PFSK-1 (cell line): ENCODE measurements around the gene LIF.

Experiments
- FOXP2 ChIP-seq: optimal IDR thresholded peaks from 2 replicates; pipeline ENCODE3; 2011; ENCODE audit warnings: borderline replicate concordance, control low read depth, inconsistent platforms; ENCODE audit not compliant: insufficient read depth; ENCODE audit errors: extremely low read length, extremely low read depth
- POLR2AphosphoS5 ChIP-seq: IDR thresholded peaks from 2 replicates; pipeline ENCODE4 v1.6.1; 2012; ENCODE audit warnings: low read depth, mild to moderate bottlenecking, control low read depth, low read length, moderate library complexity
- SIN3A ChIP-seq: IDR thresholded peaks from 2 replicates; pipeline ENCODE4 v1.6.1; 2012; ENCODE audit warnings: mild to moderate bottlenecking, low read length, moderate library complexity, borderline replicate concordance; ENCODE audit not compliant: insufficient read depth
- TAF1 ChIP-seq: IDR thresholded peaks from 2 replicates; pipeline ENCODE4 v1.6.1; 2012; ENCODE audit warnings: low read length, control low read depth, borderline replicate concordance; ENCODE audit not compliant: insufficient read depth
- TF ChIP-seq, protein P1 (sequence below), 2 experiments: IDR thresholded peaks; 2 replicates each; pipeline versions ENCODE4 v1.6.1 to v1.8.0; 2011 to 2012; ENCODE audit warnings: low read depth in 2 of 2, low read length in 2 of 2, control low read depth in 1 of 2, inconsistent platforms in 1 of 2, mild to moderate bottlenecking in 1 of 2, moderate library complexity in 1 of 2; ENCODE audit not compliant: insufficient read depth in 1 of 2

Gene LIF

DNA sequence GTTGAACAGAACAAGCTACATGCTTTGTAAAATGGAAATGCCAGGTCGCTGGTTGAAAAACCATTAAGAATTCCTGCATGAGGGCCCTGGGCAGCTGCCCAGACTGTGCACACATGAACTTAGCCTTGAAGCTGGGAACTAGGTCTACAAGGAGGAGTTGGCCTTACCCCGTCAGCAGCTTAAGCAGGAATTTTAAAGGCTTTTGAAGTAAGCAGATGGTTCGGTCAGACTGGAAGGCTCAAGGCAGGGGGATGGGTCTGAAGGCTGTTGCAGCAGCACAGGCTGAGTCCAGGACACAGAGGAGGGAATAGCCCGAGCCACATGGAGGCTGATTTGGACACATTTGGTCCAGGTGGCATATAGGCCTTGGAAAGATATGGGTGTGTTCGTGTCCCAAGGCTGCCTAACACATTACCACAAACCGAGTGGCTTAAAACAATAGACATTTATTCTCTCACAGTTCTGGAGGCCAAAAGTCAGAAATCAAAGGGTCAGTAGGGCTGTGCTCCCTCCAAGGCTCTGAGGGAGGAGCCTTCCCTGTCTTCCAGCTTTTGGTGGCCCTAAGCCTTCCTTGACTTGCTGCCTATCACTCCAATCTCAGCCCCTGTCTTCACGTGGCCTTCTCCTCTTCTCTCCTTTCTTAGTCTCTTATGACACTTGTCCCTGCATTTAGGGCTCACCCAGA lies 11.6 kb downstream of the LIF start:
- TF ChIP-seq FOXP2 = no peak

DNA sequence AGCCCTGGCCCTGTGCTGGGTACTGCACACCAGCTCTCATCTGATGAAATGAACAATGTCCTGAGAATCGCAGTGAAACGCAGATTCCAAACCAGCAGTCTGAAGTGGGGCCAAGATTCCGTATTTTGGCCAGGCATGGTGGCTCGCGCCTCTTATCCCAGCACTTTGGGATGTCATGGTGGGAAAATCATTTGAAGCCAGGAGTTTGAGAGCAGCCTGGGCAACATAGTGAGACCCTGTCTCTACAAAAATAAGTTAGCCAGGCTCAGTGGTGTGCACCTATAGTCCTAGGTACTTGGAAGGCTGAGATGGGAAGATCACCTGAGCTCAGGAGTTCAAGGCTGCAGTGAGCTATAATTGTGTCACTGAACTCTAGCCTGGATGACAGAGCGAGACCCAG lies 13.0 kb downstream of the LIF start:
- TF ChIP-seq SIN3A (no peak), POLR2AphosphoS5 (no peak), FOXP2 (no peak), TAF1 (no peak)
- TF ChIP-seq, protein P1, sequence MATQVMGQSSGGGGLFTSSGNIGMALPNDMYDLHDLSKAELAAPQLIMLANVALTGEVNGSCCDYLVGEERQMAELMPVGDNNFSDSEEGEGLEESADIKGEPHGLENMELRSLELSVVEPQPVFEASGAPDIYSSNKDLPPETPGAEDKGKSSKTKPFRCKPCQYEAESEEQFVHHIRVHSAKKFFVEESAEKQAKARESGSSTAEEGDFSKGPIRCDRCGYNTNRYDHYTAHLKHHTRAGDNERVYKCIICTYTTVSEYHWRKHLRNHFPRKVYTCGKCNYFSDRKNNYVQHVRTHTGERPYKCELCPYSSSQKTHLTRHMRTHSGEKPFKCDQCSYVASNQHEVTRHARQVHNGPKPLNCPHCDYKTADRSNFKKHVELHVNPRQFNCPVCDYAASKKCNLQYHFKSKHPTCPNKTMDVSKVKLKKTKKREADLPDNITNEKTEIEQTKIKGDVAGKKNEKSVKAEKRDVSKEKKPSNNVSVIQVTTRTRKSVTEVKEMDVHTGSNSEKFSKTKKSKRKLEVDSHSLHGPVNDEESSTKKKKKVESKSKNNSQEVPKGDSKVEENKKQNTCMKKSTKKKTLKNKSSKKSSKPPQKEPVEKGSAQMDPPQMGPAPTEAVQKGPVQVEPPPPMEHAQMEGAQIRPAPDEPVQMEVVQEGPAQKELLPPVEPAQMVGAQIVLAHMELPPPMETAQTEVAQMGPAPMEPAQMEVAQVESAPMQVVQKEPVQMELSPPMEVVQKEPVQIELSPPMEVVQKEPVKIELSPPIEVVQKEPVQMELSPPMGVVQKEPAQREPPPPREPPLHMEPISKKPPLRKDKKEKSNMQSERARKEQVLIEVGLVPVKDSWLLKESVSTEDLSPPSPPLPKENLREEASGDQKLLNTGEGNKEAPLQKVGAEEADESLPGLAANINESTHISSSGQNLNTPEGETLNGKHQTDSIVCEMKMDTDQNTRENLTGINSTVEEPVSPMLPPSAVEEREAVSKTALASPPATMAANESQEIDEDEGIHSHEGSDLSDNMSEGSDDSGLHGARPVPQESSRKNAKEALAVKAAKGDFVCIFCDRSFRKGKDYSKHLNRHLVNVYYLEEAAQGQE (IDR thresholded peaks at IDR 0.05; ENCODE audit: insufficient read depth in 1 of 2, low read depth in 2 of 2, low read length in 2 of 2) = no peak

DNA sequence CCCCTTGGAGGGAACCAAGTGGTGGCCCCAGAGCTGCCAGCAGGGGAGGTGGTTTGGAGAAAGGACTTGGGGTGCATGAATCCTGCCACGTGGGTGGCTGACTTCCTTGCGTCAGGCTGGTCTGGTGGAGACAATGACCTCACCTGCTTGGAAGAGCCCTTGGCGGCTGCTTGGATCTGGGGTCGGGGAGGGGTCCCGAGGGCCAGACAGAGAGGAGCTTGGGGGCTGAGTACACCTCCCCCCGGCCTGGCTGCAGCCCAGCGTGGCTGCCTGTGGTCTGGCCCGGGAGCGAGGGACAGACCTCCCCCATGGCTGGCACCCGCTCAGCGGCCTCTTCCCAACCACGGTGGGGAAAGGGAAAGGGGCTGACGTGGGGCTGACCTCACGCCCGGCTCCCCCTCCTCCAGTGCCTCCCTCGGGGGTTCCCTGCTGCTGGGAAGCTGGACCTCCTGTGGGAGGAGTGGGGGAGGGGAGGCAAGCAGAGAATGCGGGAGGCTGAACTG lies 13.8 kb downstream of the LIF start:
- no peak for TF ChIP-seq FOXP2
- TF ChIP-seq, protein P1 (IDR thresholded peaks at IDR 0.05; ENCODE audit: insufficient read depth in 1 of 2, low read depth in 2 of 2, low read length in 2 of 2) = no peak
- TF ChIP-seq SIN3A = no peak
- TF ChIP-seq TAF1 = no peak
- no peak for TF ChIP-seq POLR2AphosphoS5

DNA sequence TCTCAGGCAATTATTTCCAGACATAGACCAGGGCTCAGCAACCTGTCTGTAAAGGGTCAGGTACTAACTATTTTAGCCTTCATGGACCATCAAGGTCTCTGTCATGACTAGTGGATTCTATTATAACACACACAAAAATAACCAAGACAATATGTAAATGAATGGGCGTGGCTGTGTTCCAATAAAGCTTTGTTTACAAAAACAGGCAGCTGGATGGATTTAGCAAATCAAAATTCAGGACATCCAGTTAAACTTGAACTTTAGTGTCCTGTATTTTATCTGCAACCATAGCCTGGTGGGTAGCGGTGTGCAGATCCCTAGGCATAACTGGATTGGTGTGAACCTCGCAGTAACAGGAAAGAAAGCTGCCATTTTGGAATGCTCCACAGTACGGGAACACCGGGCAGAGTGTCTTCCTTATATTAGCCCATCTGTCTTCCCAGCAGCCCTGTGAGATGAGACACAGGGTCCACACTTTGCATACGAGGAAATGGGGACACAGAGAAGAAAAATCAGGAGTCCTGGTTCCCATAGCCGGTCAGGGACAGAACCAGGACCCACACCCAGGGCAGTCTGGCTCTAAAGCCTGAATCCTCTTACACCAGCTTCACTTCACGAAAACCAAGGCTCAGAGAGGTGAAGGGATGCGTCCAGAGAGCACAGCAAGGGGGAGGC lies 15.6 kb downstream of the LIF start:
- no peak for TF ChIP-seq POLR2AphosphoS5
- TF ChIP-seq SIN3A = no peak
- TF ChIP-seq, protein P1 (IDR thresholded peaks at IDR 0.05; ENCODE audit: insufficient read depth in 1 of 2, low read depth in 2 of 2, low read length in 2 of 2) = no peak
- TF ChIP-seq FOXP2 = no peak

DNA sequence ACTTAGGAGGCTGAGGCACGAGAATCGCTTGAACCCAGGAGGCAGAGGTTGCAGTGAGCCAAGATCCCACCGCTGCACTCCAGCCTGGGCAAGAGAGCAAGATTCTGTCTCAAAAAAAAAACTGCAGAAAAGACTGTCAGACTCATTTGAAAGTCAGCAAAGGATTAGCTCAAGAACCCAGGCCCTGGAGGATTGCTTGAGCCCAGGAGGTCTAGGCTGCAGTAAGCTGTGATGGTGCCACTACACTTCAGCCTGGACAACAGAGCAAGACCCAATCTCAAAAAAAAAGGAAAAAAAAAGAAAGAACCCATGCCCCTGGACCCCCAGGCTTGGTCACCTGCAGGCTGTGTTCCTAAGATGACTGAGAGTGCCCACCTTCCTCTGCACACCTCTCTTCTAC lies 16.2 kb downstream of the LIF start:
- TF ChIP-seq SIN3A = no peak
- no peak for TF ChIP-seq POLR2AphosphoS5
- TF ChIP-seq, protein P1 (IDR thresholded peaks at IDR 0.05; ENCODE audit: insufficient read depth in 1 of 2, low read depth in 2 of 2, low read length in 2 of 2) = no peak
- no peak for TF ChIP-seq FOXP2
